ENCODE data around the gene AHRR. TPM values are rescaled to one million over a fixed set of nuclear protein-coding genes. Genes with fewer than 3 reads are reported as not detected.
"Not testable (repeated sequence)": the region's sequence is repeated elsewhere in the genome, so short reads cannot be mapped to it uniquely, and the experiment has no call there.

The AHRR gene
- total RNA-seq, 1 experiment from 2014 or later, result 5.2 TPM

DNA sequence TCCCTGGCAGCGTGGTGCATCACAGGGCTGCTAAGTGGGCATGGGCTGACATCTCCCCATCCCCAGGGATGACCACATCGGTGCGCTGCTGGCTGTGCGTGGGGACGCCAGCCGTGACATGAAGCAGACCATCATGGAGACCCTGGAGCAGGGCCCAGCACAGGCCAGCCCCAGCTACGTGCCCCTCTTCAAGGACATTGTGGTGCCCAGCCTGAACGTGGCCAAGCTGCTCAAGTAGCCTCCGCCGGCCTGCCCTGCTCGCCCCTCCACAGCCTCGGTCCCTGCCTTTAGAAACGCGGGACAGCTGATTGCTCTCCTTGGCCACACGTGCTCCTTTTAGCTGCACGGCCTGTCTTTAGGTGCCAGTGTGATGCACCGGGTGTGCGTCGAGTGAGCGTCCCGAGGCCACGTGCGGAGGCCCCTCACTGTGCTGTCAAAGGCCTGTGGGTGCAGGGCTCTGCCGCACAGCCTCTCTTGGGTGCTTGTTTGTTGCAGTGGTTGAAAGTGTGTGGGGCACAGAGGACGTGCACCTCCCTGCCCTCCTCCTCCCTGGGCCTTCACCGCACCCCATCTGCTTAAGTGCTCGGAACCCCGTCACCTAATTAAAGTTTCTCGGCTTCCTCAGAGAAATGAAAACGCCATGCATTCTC lies 145.3 kb downstream of the AHRR start:
- no peak for DNase-seq (ENCODE audit: low read depth)
- in situ Hi-C loops (cut with HindIII; ENCODE audit: low pct_unique_long_range_greater_than_20kb, low sequenced_read_pairs), result no loop called here

DNA sequence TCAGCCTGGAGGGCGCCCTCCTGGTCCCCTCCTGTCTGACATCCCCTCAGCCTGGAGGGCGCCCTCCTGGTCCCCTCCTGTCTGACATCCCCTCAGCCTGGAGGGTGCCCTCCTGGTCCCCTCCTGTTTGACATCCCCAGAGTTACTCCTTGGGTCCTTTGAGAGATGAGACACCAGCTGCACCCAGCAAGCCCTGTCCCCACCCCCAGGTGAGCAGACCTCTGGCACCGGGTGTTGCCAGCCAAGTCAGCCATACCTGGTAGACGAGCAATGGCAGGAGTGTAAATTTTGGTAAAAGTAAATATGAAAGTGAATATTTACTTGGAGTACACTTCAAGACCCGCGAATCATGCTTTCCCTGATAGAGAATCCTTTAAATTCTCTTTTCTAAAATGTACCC lies 146.9 kb downstream of the AHRR start:
- no peak for DNase-seq (ENCODE audit: low read depth)
- in situ Hi-C loops (cut with HindIII; ENCODE audit: low pct_unique_long_range_greater_than_20kb, low sequenced_read_pairs), result no loop called here

DNA sequence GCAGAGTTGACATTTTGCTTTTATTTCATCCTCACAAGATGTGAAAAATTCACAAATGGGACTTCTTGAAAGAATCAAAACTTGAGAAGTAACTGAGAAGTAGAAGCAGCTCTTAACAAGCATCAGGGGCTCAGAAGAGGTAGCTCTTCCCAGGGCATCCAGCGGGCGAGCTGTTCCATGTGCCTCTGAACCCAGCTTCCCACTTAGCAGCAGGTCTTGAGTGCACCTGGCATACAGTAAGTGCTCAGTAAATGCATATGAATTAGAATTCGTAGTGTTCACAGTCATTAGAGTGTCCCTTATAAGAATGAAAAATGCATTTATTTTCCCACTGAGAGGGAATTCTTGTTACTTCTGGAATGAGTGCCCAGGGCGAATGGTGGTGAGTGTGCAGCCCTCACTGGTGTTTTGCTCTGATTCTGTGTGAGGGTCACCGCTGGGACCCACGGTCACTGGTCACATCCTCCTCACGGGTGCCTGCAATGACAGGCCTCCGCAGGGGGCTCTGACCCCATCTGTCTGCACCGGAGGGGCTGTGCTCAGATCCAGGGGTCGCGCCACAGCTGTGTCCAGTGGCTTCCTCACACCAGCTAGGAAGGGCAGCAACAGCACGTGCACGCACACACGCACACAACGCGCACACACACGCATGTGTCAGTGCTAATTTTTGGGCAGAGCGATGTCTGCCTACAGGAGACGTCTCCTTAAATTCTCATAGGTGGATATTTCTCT lies 148.4 kb downstream of the AHRR start:
- in situ Hi-C loops (cut with HindIII; ENCODE audit: low pct_unique_long_range_greater_than_20kb, low sequenced_read_pairs), result no loop called here
- no peak for DNase-seq (ENCODE audit: low read depth)

- in situ Hi-C loops (cut with HindIII; ENCODE audit: low pct_unique_long_range_greater_than_20kb, low sequenced_read_pairs), result no loop called here
- DNase-seq (ENCODE audit: low read depth), result no peak
Measured at GRCh38 chr5:470961-471749, 149.6 kb downstream of the AHRR start.

GRCh38 chr5:471750-472058 lies 150.2 kb downstream of the AHRR start:
- in situ Hi-C loops (cut with HindIII; ENCODE audit: low pct_unique_long_range_greater_than_20kb, low sequenced_read_pairs), result no loop called here
- DNase-seq (ENCODE audit: low read depth), result no peak

DNA sequence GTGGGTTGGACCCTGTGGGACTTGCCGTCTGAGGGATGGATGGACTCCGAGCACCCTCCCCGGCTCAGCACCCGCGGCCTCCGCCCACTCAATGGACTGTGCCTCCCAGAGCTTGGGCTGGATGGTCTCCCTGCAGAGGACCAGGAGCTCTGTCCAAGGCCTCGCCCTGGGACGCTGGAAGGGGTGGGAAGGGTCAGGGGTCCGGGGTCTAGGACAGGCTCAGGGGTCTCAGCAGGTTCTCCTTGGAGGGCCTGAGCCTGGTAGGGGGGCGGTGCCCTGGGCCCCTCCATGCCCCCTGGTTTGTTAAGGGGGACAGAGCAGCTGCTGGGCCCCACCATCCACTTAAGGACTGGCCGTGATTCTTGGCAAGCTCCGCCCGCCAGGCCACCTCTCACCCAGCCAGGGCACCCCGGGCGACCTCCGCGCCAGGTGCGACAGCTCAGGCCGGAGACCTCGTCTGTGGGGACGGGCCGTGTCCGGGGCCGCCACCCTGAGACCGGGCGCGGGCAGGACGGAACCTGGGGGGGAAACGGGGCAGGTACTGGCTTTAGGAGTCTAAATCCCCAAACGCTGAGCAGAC lies 150.7 kb downstream of the AHRR start:
- in situ Hi-C loops (cut with HindIII; ENCODE audit: low pct_unique_long_range_greater_than_20kb, low sequenced_read_pairs), result no loop called here
- DNase-seq (ENCODE audit: low read depth), result no peak

GRCh38 chr5:472656-473550 lies 151.4 kb downstream of the AHRR start:
- in situ Hi-C loops (cut with HindIII; ENCODE audit: low pct_unique_long_range_greater_than_20kb, low sequenced_read_pairs), result no loop called here
- peak; percentile 73 for DNase-seq (ENCODE audit: low read depth)

GRCh38 chr5:473551-474192 lies 152.2 kb downstream of the AHRR start:
- in situ Hi-C loops (cut with HindIII; ENCODE audit: low pct_unique_long_range_greater_than_20kb, low sequenced_read_pairs), result no loop called here
- no peak for DNase-seq (ENCODE audit: low read depth)

DNA sequence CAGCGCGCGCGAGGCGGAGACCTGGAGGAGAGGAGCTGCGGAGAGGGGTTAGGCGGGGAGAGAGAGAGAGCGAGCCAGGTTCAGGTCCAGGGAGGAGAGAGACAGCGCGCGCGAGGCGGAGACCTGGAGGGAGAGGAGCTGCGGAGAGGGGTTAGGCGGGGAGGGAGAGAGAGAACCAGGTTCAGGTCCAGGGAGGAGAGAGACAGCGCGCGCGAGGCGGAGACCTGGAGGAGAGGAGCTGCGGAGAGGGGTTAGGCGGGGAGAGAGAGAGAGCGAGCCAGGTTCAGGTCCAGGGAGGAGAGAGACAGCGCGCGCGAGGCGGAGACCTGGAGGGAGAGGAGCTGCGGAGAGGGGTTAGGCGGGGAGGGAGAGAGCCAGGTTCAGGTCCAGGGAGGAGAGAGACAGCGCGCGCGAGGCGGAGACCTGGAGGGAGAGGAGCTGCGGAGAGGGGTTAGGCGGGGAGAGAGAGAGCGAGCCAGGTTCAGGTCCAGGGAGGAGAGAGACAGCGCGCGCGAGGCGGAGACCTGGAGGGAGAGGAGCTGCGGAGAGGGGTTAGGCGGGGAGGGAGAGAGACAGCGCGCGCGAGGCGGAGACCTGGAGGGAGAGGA lies 152.8 kb downstream of the AHRR start:
- DNase-seq (ENCODE audit: low read depth); in situ Hi-C loops (cut with HindIII; ENCODE audit: low pct_unique_long_range_greater_than_20kb, low sequenced_read_pairs): not testable (repeated sequence)

DNA sequence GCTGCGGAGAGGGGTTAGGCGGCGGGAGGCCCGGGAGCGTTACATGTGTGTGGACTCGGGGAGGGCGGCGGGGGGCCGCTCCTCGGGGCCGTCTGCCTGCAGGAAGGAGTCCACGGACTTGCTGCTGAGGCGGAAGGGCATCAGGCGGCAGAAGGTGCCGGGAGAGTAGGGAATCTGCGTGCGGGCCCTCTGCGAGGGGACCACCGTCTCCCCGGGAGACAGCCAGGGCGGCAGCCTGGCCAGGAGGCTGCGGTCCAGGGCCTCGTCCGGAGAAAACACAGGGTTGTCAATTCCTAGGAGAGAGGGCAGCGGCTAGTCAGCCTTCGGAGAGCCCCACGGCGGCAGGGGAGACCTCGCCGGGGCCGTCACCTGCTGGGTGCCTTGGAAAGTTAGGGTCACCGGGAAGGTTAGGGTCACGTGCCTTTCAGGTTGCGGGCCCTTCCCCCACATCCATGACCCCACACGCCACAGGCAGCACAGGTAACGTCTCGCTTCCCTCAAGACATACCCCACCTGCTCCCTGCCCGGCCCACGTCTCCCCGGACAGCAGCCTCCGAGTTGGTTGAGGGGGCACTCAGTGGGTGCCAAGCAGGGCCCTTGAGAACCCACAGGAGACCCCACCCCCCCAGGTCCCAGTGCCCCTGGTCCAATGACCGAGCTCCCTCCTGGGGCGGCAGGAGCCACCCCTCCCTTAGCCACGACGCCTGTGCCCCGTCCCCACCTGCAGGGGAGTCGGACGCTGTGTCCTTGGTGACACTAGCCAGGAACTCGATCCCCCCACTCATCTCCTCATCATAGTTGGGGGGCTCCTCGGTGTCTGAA lies 153.5 kb downstream of the AHRR start:
- in situ Hi-C loops (cut with HindIII; ENCODE audit: low pct_unique_long_range_greater_than_20kb, low sequenced_read_pairs), result no loop called here
- no peak for DNase-seq (ENCODE audit: low read depth)

- DNase-seq (ENCODE audit: low read depth), result no peak
- in situ Hi-C loops (cut with HindIII; ENCODE audit: low pct_unique_long_range_greater_than_20kb, low sequenced_read_pairs), result no loop called here
Measured at GRCh38 chr5:475704-476101, 154.2 kb downstream of the AHRR start.

DNA sequence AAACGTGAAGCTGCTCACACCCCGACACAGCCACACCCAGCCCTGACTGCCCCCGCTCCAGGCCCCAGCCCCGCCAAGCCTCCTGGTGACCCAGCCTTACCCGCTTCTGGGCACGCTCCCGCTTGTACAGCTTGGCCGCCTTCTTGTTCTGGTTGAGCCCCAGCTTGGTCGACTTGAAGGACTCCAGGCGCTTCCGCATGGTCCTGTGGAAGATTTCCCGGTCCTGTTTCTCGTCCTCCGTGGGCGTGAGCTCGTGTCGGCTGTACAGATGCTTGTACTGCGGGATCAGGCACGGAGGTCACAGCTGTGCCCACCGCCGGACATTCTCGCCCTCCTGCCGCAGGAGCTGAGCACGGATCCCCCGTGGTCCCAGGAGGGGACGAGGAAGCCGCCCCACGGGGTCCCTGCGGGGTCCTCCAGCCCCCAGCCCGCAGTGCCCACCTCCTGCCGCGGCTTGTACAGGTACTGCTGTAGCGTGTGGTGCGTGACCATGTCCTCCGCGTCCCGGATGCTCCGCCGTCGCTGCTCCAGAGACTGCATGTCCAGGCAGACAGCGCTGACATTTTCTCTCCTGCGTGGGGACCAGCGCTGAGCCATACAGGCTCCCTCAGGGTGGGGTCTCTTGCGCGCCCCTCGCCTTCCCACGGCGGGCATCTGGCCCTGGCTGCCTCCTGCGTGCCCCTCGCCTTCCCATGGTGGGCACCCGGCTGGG lies 154.7 kb downstream of the AHRR start:
- in situ Hi-C loops (cut with HindIII; ENCODE audit: low pct_unique_long_range_greater_than_20kb, low sequenced_read_pairs), result no loop called here
- DNase-seq (ENCODE audit: low read depth), result no peak

DNA sequence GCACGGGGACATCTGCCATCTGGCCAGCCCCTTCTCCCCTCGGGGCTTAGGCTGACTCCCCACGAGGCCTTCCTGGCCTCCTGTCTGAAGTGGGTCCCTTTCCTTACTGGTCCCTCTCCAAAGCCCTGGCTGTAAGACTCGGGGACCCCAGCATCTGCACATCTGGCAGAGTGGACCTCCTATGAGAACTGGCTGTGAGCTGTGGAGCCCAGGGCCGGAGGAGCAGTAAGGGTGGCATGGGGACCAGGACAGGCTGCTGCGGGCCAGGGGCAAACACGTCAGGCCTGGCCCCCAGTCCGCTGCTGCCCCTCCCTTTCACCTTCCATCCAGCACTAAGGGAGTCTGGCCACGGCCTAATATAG lies 155.3 kb downstream of the AHRR start:
- no peak for DNase-seq (ENCODE audit: low read depth)
- in situ Hi-C loops (cut with HindIII; ENCODE audit: low pct_unique_long_range_greater_than_20kb, low sequenced_read_pairs), result no loop called here

DNA sequence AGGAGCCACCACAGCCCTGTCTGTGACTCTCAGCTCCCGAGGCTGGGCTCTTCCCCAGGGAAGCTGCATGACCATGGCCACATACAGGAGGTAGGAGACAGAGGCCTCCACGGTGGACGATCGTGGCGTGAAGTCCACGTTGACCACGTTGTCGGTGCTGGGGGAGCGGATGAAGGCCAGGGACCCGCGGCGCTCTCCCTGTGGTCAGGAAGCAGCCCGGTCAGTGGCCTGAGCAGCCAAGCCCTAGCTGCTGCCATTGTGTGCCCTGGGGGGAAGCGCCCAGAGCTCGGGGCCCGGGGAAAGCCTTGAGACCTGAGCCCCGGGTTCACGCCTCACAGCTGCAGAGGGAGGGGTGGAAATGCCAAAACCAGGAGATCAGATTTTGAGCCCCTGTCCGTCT lies 155.7 kb downstream of the AHRR start:
- in situ Hi-C loops (cut with HindIII; ENCODE audit: low pct_unique_long_range_greater_than_20kb, low sequenced_read_pairs), result no loop called here
- DNase-seq (ENCODE audit: low read depth), result no peak

DNA sequence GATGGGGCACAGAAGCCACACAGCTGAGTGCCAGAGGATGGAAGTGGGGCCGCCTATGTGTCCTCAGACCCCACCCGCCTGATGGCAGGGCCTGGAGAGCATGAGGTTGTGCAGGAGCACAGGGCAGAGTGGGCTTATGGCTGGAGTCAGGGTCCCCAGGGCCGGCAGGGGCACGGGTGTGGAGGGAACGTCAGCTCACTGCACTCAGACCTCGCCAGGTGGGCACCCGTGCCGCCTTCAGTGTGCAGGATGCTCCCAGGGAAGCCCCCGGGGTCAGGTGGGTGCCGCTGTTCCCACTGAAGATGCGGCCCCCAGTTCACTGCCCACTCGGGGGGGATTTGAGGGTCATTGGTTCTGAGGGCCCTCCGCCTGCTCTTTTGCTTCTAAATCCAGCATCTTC lies 156.4 kb downstream of the AHRR start:
- DNase-seq (ENCODE audit: low read depth), result no peak
- in situ Hi-C loops (cut with HindIII; ENCODE audit: low pct_unique_long_range_greater_than_20kb, low sequenced_read_pairs), result no loop called here

DNA sequence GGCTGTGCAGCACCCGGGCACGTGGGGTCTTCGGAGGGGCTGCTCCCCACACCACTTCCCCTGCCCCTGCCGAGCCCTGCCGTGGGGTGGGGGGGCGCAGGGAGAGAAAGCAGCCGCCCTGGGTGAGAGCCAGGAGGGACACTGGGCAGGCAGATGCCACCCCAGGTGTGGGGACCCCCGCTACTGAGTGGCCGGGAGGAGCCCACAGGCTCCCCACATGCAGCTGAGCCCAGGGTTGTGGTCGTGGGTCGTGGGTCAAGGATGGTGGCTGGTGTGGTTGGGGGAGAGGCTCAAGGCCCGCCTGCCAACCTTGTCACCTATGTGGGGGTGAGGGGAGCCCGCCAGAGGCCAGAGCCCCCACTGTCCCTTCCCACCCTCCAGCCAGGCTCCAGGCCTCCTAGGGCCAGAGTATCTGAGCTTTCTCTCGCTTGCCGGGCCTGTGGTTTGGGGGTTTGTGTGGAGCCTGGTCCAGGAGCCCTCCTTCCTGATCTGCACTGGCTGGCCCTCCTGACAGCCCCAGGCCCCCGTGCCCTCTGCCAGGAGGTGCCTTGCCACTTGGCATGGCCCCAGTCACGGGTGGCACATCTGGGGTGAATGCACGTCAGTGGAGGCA lies 157.0 kb downstream of the AHRR start:
- in situ Hi-C loops (cut with HindIII; ENCODE audit: low pct_unique_long_range_greater_than_20kb, low sequenced_read_pairs), result no loop called here
- no peak for DNase-seq (ENCODE audit: low read depth)

Measured in Caki2 (cell line).